ENCODE results near the gene IL27RA.

- TF ChIP-seq CTCF (IDR thresholded peaks at IDR 0.05 in 2 of 3, conservative IDR thresholded peaks at IDR 0.05 in 1 of 3; ENCODE audit: borderline replicate concordance in 1 of 3, insufficient read depth in 1 of 3, low read depth in 2 of 3, low read length in 2 of 3) (peak; percentile 41 to 92 (median 90); a peak in 5 of 6 replicates), POLR2A (IDR thresholded peaks at IDR 0.05; ENCODE audit: borderline replicate concordance, extremely low read depth, insufficient read depth, insufficient read length) (no peak), EZH2 (IDR thresholded peaks at IDR 0.05) (no peak), POLR2AphosphoS5 (IDR thresholded peaks at IDR 0.05; ENCODE audit: low read depth, low read length) (no peak), ZBTB33 (IDR thresholded peaks at IDR 0.05; ENCODE audit: extremely low read depth, insufficient replicate concordance, low read length) (no peak), SIN3A (IDR thresholded peaks at IDR 0.05; ENCODE audit: low read depth) (no peak)
- TF ChIP-seq, protein P1, sequence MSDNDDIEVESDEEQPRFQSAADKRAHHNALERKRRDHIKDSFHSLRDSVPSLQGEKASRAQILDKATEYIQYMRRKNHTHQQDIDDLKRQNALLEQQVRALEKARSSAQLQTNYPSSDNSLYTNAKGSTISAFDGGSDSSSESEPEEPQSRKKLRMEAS (IDR thresholded peaks at IDR 0.05) = no peak
Observed at GRCh38 chr19:14059093-14059480, 27.5 kb downstream of the IL27RA start.

Data from HCT116 (cell line).